ENCODE measurements around the gene DDX24. TPM values are rescaled to one million over a fixed set of nuclear protein-coding genes. Genes with fewer than 3 reads are reported as not detected.

DDX24 gene
- polyA plus RNA-seq, 4 donors = 35.1 to 103 (median 57.9) TPM

DNA sequence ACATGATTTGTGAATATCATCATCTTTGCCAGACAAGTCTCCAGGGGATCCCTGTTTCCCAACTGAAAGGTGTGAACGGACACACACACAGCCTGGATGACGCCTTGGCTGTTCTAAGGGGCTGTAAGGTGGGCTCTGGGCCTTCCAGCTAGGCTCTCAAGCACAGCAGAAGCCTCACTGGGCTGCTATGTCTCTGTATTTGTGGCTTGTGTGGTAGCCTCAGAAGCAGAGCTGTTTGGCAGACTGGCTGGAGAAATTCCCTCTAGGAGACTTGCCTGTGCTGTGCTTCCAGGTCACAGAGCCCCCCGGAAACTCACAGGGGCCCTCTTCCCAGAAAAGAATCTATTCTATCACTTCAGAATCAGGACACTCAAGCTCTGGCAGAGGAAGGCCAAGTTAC lies 33.4 kb downstream of the DDX24 start:
- Histone ChIP-seq H3K4me3 (ENCODE audit: low read depth in 1 of 3, low read length in 3 of 3) (no peak overlapping the region), H3K4me1 (ENCODE audit: control insufficient read depth in 3 of 3, insufficient read depth in 2 of 3, low read depth in 1 of 3, low read length in 2 of 3) (no peaks in the 10 kb centered on the region), H3K27me3 (ENCODE audit: control insufficient read depth in 3 of 3, insufficient read depth in 3 of 3, low read length in 3 of 3) (no peaks in the 10 kb centered on the region), H3K9me3 (ENCODE audit: control insufficient read depth in 2 of 2, insufficient read depth in 1 of 2, low read depth in 1 of 2, low read length in 1 of 2) (no peaks in the 10 kb centered on the region), H3K27ac (ENCODE audit: low read depth in 1 of 3, low read length in 2 of 3) (no peak overlapping the region), H3K36me3 (ENCODE audit: control insufficient read depth in 3 of 3, insufficient read depth in 2 of 3, low read depth in 1 of 3, low read length in 3 of 3) (peaks cover 22 to 81% (median 22%) of the 10 kb centered on the region in 3 donors)
- DNase-seq = no peak
- WGBS, 3 donors = 95 to 98% (median 95%) methylated on average over 3 of the region's 3 CpGs
- FAIRE-seq = no peak

DNA sequence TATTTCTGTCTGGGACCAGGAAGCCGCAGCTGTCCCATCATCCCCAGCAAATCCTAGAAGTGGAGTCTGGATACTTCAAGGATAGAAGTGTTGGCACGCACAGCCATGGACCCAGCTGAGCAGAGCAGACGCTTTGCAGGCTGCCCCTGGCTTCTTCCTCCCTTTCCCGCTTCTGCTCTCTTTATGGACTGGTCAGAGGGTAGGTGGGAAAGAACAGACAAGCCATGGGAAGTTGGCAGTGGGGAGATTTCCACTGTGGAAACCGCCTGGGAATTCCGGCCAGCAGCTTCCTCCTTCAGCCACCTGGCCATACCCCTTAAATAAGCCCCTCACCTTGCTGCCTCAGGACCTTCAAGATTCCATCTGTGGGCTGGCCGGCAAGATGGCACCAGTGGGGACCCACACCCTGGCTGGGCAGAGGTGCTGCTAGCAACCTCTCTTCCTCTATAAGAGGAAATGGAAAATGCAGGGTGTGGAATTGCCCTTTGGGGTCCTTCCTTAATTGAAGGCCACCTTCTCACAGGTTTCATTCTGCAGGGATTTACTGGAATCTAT lies 34.2 kb downstream of the DDX24 start:
- Histone ChIP-seq H3K27me3 (ENCODE audit: control insufficient read depth in 3 of 3, insufficient read depth in 3 of 3, low read length in 3 of 3) (no peaks in the 10 kb centered on the region), H3K36me3 (ENCODE audit: control insufficient read depth in 3 of 3, insufficient read depth in 2 of 3, low read depth in 1 of 3, low read length in 3 of 3) (peaks cover 16 to 75% (median 22%) of the 10 kb centered on the region in 3 donors), H3K4me3 (ENCODE audit: low read depth in 1 of 3, low read length in 3 of 3) (no peak overlapping the region), H3K4me1 (ENCODE audit: control insufficient read depth in 3 of 3, insufficient read depth in 2 of 3, low read depth in 1 of 3, low read length in 2 of 3) (no peaks in the 10 kb centered on the region), H3K27ac (ENCODE audit: low read depth in 1 of 3, low read length in 2 of 3) (no peak overlapping the region), H3K9me3 (ENCODE audit: control insufficient read depth in 2 of 2, insufficient read depth in 1 of 2, low read depth in 1 of 2, low read length in 1 of 2) (no peaks in the 10 kb centered on the region)
- no peak for DNase-seq
- FAIRE-seq = no peak
- WGBS, 3 donors = 75 to 86% (median 82%) methylated on average over 7 of the region's 7 CpGs

DNA sequence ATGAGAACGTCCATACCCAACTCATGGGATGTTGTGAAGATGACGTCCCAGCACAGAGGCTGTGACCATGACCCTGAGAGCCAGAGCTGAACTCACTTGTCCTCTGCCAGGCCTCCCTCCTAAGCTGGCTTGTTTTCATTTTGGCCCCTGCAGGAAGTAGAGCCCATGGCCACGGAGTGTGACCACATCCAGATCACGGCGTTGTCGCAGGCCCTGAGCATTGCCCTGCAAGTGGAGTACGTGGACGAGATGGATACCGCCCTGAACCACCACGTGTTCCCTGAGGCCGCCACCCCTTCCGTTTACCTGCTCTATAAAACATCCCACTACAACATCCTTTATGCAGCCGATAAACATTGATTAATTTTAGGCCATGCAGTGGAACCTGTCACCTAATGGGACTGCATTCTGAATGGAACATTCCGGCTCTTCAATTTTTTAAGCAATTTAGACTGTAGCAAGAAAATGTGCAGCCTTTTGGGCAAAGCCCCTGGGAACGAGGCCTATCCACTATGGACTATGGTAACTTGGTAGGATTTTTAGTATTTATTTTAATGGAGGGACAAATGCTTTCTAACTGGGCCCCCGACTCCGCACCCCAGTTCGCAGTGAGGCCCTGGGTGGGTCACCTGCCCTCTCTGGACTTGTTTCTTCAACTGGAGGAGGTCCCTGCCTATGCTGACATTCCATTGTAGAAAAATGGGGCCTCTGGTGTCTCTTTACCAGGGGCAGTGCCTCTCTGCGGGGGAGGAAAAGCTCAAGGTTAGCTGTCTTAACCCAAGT lies 35.2 kb downstream of the DDX24 start:
- no peak for FAIRE-seq
- H3K36me3 ChIP-seq (ENCODE audit: control insufficient read depth in 3 of 3, insufficient read depth in 2 of 3, low read depth in 1 of 3, low read length in 3 of 3) = peaks cover 15 to 70% (median 17%) of the 10 kb centered on the region in 3 donors
- DNase-seq = no peak

DNA sequence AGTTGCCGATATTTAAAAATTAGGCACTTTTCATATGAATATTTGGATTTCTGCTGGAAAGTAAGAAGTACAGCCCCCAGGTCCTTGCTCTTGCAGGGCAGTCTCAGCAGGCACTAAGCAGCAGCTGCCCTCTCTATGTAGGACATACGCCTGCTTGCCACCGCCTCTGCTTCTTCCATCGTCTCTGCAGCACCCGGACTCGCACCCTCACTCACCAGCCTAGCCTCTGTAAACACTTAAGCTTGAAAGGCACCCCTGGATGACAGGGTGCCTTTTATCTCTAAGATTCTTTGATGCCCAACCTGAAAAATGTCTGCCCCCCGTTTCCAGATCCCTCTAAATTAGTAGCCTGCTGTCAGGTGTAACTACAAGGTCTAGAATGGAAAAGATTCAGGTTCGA lies 35.9 kb downstream of the DDX24 start:
- Histone ChIP-seq H3K4me3 (ENCODE audit: low read depth in 1 of 3, low read length in 3 of 3) (no peak overlapping the region), H3K27me3 (ENCODE audit: control insufficient read depth in 3 of 3, insufficient read depth in 3 of 3, low read length in 3 of 3) (no peaks in the 10 kb centered on the region), H3K27ac (ENCODE audit: low read depth in 1 of 3, low read length in 2 of 3) (no peak overlapping the region), H3K4me1 (ENCODE audit: control insufficient read depth in 3 of 3, insufficient read depth in 2 of 3, low read depth in 1 of 3, low read length in 2 of 3) (no peaks in the 10 kb centered on the region), H3K36me3 (ENCODE audit: control insufficient read depth in 3 of 3, insufficient read depth in 2 of 3, low read depth in 1 of 3, low read length in 3 of 3) (peaks cover 10 to 64% (median 14%) of the 10 kb centered on the region in 3 donors), H3K9me3 (ENCODE audit: control insufficient read depth in 2 of 2, insufficient read depth in 1 of 2, low read depth in 1 of 2, low read length in 1 of 2) (no peaks in the 10 kb centered on the region)
- DNase-seq (no peak), FAIRE-seq (no peak)
- 92 to 94% (median 92%) methylated on average over 8 of the region's 8 CpGs for WGBS, 3 donors

More for the DNA sequence above, 35.2 kb downstream of the DDX24 start:
- Histone ChIP-seq H3K27me3 (ENCODE audit: control insufficient read depth in 3 of 3, insufficient read depth in 3 of 3, low read length in 3 of 3) (no peaks in the 10 kb centered on the region), H3K9me3 (ENCODE audit: control insufficient read depth in 2 of 2, insufficient read depth in 1 of 2, low read depth in 1 of 2, low read length in 1 of 2) (no peaks in the 10 kb centered on the region), H3K4me1 (ENCODE audit: control insufficient read depth in 3 of 3, insufficient read depth in 2 of 3, low read depth in 1 of 3, low read length in 2 of 3) (no peaks in the 10 kb centered on the region), H3K27ac (ENCODE audit: low read depth in 1 of 3, low read length in 2 of 3) (no peak overlapping the region), H3K4me3 (ENCODE audit: low read depth in 1 of 3, low read length in 3 of 3) (no peak overlapping the region)
- 88 to 90% (median 90%) methylated on average over 19 of the region's 19 CpGs for WGBS, 3 donors

DNA sequence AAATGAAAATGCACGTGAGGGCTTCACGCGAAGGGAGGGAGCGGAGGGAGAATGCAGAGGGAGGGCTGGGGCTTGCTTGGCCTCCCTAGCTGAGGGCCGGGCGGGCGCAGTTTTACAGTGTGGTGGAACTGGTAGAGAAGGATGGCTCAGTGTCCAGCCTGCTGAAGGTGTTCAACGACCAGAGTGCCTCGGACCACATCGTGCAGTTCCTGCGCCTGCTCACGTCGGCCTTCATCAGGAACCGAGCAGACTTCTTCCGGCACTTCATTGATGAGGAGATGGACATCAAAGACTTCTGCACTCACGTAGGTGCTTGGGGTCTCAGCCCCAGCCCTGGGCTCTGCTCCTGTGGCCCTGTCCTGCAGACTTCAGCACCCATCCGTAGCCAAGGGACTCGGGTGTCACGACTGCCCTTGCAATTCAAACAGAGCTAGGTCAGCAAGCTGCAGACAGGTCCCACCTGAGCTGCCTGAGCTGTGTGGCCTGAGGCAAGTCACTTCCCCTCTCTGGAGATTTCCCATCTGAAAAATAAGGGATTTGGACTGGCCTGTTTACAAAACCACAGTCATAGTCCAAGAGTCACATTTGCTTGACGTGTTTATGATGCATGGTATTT lies 36.4 kb downstream of the DDX24 start:
- DNase-seq (no peak), FAIRE-seq (no peak)
- Histone ChIP-seq H3K27me3 (ENCODE audit: control insufficient read depth in 3 of 3, insufficient read depth in 3 of 3, low read length in 3 of 3) (no peaks in the 10 kb centered on the region), H3K4me3 (ENCODE audit: low read depth in 1 of 3, low read length in 3 of 3) (no peak overlapping the region), H3K4me1 (ENCODE audit: control insufficient read depth in 3 of 3, insufficient read depth in 2 of 3, low read depth in 1 of 3, low read length in 2 of 3) (no peaks in the 10 kb centered on the region), H3K36me3 (ENCODE audit: control insufficient read depth in 3 of 3, insufficient read depth in 2 of 3, low read depth in 1 of 3, low read length in 3 of 3) (peaks cover 10 to 59% (median 14%) of the 10 kb centered on the region in 3 donors), H3K27ac (ENCODE audit: low read depth in 1 of 3, low read length in 2 of 3) (no peak overlapping the region), H3K9me3 (ENCODE audit: control insufficient read depth in 2 of 2, insufficient read depth in 1 of 2, low read depth in 1 of 2, low read length in 1 of 2) (no peaks in the 10 kb centered on the region)
- 89 to 92% (median 91%) methylated on average over 20 of the region's 20 CpGs for WGBS, 3 donors

DNA sequence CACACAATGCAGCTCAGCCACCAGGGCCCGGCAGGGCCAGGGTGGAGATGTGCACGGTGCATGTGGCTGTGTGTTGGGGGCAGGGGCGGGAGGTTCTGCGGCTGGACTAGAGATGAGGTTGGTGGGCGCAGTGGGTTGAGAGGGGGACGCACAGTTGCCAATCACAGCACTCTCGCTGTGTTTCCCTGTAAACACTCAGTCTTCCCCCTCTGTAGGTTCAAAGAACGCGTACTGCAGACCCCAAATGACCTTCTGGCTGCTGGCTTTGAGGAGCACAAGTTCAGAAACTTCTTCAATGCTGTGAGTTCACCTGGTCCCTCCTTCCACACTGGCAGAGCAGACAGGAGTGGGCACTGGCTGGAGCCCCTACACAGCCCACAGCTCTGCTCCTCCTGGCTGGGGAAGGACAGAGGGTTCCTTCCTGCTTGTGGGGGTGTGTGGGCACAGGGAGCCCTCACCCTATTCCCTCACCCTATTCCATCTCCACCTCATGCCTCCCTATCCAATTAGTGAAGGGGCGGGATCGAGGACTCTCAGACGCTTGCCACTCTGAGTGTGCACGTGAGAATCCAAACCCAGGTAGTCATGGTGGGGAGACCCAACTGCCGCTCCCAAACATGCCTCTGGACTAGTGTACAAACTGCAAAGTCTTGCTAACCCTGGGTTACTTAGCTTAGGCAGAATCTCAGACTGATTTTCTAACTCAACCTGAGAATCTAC lies 37.1 kb downstream of the DDX24 start:
- no peak overlapping the region for H3K27ac ChIP-seq (ENCODE audit: low read depth in 1 of 3, low read length in 2 of 3)
- no peaks in the 10 kb centered on the region for H3K4me1 ChIP-seq (ENCODE audit: control insufficient read depth in 3 of 3, insufficient read depth in 2 of 3, low read depth in 1 of 3, low read length in 2 of 3)
- no peaks in the 10 kb centered on the region for H3K9me3 ChIP-seq (ENCODE audit: control insufficient read depth in 2 of 2, insufficient read depth in 1 of 2, low read depth in 1 of 2, low read length in 1 of 2)
- 92 to 96% (median 92%) methylated on average over 14 of the region's 14 CpGs for WGBS, 3 donors
- H3K36me3 ChIP-seq (ENCODE audit: control insufficient read depth in 3 of 3, insufficient read depth in 2 of 3, low read depth in 1 of 3, low read length in 3 of 3) = peaks cover 9 to 56% (median 10%) of the 10 kb centered on the region in 3 donors
- H3K4me3 ChIP-seq (ENCODE audit: low read depth in 1 of 3, low read length in 3 of 3) = no peak overlapping the region
- DNase-seq (no peak), FAIRE-seq (no peak)
- H3K27me3 ChIP-seq (ENCODE audit: control insufficient read depth in 3 of 3, insufficient read depth in 3 of 3, low read length in 3 of 3) = no peaks in the 10 kb centered on the region

DNA sequence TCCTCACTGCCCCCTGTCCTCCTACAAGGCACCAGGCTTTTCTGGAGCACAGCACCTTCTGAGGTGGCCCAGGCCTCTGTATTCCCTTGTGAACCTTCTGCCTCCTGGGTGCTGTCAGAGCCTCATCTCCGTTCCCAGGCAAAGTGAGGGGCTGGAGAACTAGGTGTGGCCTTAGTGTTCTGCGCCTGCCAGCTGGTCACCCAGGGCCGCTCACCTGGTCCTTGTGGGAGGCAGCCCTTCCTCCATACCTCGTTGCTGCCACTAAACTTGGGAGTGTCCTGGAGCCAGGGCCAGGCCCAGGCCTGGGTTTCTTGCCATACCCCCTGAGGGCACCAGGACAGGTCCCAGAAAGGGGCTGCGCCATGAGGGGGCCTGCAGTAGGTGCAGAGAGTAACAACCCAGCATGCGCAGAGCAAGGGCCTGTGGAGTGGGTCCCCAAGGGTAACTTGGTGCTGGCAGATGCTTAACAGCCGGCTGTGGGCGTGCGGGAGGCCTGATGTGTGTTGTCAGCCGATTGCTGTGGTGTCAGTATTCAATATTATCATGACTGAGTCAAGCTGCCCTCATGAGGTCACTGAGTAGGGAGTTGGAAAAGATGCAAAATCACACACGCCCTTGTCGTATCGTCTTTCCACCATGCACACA lies 37.8 kb downstream of the DDX24 start:
- WGBS, 3 donors = 84 to 85% (median 84%) methylated on average over 13 of the region's 13 CpGs
- Histone ChIP-seq H3K27me3 (ENCODE audit: control insufficient read depth in 3 of 3, insufficient read depth in 3 of 3, low read length in 3 of 3) (no peaks in the 10 kb centered on the region), H3K4me3 (ENCODE audit: low read depth in 1 of 3, low read length in 3 of 3) (no peak overlapping the region), H3K4me1 (ENCODE audit: control insufficient read depth in 3 of 3, insufficient read depth in 2 of 3, low read depth in 1 of 3, low read length in 2 of 3) (no peaks in the 10 kb centered on the region), H3K27ac (ENCODE audit: low read depth in 1 of 3, low read length in 2 of 3) (no peak overlapping the region), H3K36me3 (ENCODE audit: control insufficient read depth in 3 of 3, insufficient read depth in 2 of 3, low read depth in 1 of 3, low read length in 3 of 3) (peaks cover 7 to 52% (median 10%) of the 10 kb centered on the region in 3 donors), H3K9me3 (ENCODE audit: control insufficient read depth in 2 of 2, insufficient read depth in 1 of 2, low read depth in 1 of 2, low read length in 1 of 2) (no peaks in the 10 kb centered on the region)
- DNase-seq = no peak
- FAIRE-seq = no peak
